NCI-H1930 (cell line): Measurements from ENCODE around the gene ZSCAN5A.
A peak's percentile ranks its signal among the peaks of the same experiment; 100 is the strongest.
"Not testable (repeated sequence)": the region's sequence is repeated elsewhere in the genome, so short reads cannot be mapped to it uniquely, and the experiment has no call there.

ENCODE experiments used
- DNase-seq, 2 experiments: peaks; one replicate each; lab custom pipeline; 2025; lab: John Stamatoyannopoulos, UW

The ZSCAN5A gene

DNA sequence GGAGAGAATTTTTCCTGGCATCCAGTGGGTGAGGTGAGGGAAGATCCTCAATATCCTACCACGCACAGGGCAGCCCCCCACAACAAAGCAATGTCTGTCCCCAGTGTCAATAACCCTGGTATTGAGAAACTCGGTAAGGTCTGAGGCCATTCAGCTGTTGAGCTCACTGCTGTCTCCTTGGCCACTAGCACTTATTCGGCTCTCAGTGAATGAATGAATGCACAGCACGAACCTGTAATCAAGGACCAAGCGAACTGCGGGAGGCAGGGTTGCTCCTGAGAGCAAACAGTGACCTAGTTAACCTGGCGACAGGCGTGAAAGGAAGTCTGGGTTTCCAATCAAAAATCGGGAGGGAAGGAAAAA lies 640 bp downstream of the ZSCAN5A start:
- no peak for DNase-seq

DNA sequence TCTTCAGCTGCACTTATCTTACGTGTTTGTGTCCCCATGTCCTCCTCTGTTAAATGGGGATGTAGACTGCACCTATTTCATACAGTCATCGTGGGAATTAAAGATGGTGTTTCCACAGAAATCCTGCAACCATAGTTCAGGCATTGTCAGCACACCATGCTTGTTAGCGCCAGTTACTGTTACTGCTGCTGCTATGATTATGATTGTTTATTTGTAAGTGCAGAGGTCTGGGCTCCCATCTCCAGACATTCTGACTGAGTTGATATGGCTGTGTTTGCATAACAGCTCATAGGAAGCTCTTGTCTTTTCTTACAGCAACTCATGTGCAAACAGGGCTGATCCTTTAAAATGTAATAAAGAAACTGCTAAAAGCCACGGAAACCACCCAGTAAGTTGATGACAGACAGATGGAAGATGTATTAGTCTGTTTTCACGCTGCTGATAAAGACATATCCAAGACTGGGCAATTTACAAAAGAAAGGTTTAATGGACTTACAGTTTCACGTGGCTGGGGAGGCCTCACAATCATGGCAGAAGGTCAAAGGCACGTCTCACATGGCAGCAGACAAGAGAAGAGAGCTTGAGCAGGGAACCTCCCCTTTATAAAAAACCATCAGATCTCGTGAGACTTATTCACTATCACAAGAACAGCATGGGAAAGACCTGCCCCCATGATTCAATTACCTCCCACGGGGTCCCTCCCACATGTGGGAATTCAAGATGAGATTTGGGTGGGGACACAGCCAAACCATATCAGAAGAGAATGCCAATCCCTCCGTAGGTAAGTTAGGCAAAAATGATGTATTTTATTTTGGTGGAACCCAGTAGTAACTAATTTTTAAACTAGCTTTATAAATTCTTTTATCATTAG lies 1.6 kb downstream of the ZSCAN5A start:
- DNase-seq: no peak

DNA sequence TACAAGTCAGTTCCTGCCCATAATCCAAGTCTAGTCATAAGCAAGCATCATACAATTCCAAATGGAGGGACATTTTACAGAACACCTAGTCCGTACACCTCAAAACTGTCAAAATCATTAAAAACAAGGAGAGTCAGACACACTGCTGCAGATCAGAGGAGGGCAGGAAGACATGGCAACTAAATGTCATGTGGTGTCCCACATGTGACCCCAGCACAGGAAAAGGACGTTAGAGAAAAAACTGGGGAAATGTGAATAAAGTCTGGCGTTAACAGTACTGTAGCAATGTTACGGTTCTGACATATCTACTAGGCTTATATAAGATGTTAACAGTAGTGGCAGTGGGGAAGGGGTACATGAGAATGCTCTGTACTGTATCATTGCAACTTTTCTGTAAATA lies 2.3 kb downstream of the ZSCAN5A start:
- DNase-seq: no peak

DNA sequence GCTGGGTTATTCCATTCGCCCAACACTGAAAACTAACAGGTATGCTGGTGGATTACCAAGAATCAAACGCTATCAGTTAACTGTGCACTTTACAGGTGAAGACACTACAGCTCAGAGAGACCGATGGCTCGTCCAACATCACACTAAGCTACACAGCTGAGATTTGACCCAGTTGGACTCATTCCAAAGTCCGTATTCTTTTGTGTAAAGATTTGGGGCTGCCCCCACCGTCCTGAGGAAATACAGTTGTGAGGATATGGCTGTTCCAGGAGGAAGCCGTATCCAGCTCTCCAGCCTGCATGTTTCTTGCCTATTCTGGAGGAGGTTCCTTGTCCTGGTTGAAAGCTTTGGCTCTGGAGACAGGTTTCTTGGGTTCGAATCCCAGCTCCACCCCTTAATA lies 4.2 kb downstream of the ZSCAN5A start:
- no peak for DNase-seq

DNA sequence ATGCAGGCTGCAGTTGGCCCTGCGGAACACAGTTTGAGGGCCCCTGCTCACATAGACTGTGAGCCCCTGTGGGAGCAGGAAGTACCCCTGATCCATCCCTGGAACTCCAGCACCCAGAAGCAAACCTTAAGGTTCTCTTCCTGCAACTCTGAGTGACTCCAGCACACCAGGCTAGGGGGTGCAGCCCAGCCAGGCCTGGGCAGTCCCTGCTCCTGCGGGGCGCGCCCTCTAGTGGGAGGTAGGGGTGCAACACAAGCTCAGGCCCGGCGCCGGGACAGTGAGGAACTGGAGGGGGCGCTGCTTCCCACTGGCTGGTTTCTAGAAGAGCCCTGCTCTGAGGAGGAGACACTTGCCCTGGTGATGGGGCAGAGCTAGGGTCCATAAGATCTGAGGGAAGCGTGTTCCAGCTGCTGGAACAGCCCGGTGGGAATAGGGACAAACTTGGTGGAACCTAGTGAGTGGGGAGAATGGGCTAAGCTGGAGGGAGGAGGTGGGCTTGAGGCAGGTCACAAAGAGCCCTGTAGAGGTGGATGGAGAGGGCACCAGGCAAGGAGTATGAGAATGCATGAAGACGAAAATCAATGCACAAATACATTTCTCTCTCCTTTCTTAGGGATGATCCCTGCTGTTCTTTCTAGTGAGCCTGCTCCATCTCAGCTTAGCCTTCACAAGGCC lies 5.0 kb downstream of the ZSCAN5A start:
- peak; percentile 47 to 63 for DNase-seq

DNA sequence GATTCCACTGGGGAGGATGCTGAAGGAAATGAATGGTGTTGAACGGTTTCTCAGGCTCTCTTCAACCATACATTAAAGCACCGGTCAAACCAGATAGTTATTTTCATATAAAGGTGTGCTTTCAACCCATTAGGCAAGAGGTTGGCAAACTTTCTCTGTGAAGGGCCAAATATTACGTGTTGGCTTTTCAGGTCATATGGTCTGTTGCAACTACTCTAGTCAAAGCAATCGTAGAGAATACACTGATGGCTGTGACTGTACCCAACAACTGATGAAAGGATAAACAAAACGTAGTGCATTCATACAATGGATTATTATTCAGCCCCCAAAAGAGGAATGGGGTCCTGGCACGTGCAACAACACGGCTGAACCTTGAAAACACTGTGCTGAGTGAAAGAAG lies 5.8 kb downstream of the ZSCAN5A start:
- no peak for DNase-seq

DNA sequence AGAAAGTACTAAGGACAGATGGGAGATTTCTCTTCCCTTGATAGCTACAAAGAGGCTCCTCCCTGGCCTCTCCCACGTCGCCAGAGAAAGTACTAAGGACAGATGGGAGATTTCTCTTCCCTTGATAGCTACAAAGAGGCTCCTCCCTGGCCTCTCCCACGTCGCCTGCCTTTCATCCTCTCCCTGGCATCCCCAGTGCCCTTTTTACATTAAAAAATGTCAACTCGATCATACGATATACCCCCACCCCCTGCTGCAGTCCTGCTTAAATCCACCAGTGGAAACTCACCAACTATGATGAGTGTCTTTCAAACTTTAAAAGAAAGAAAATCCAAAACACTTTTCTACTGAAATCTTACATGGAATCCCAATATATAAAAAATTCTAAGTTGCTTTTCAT lies 7.6 kb downstream of the ZSCAN5A start:
- DNase-seq: not testable (repeated sequence)

DNA sequence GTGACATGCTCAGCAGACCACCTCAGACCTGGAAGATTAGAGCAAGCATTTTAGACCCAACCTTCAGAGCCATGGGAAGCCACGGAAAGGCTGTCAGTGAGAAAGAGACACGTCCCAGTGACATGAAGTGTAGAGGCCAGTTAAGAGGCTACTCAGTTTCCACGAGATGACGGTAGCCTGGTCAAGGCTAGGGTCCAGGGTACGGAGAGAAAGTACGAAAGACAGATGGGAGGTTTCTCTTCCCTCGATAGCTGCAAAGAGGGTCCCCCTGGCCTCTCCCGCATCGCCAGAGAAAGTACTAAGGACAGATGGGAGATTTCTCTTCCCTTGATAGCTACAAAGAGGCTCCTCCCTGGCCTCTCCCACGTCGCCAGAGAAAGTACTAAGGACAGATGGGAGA lies 8.6 kb downstream of the ZSCAN5A start:
- no peak for DNase-seq

DNA sequence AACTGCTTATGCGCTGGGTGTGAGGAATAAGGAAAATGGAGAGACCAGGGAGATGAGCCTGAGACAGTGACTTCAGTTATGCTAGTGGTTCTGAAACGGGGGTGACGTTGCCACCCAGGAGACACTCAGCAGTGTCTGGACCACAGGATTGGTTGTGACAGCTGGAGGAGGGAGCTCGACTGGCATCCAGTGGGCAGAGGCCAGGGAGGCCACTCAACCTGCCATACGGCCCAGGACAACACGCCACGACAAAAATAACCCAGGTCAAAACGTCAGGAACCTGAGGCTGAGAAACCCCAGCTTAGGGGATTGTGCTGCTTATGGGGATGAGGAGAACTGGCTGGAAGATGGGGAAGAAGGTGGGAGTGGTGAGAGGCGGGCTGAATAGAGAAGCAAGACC lies 10.4 kb downstream of the ZSCAN5A start:
- no peak for DNase-seq

DNA sequence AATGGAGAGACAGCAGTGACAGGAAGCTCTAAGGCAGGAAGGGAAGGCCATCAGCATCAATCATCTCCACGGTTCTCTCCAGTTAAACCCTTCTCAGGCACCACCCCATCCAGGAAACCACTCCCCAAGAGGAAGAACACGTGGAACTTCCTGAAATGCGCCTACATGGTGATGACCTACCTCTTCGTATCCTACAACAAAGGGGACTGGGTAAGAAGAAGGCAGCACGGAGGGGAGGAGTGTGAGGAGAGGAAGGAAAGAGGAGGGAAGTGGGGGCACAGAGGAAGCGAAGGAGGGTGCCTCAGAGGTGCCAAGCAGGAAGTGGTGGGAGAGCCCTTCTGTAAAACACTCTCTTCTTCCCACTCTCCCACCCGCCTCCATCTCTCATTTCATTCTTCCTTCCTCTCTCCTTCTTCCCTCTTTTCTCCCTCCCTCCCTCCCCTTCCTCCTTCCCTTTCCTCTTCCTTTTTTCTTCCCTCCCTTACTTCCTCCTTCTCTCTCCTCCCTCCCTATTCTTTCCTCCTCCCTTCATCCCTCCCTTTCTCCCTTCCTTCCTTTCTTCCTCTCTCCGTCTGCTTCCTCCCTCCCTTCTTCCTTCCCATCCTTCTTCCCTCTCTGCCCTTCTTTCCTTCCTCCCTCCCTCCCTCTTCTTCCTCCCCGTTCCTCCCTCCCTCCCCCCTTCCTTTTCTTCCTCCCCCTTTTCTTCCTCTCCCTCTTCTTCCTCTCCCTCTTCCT lies 12.6 kb downstream of the ZSCAN5A start:
- DNase-seq: no peak

DNA sequence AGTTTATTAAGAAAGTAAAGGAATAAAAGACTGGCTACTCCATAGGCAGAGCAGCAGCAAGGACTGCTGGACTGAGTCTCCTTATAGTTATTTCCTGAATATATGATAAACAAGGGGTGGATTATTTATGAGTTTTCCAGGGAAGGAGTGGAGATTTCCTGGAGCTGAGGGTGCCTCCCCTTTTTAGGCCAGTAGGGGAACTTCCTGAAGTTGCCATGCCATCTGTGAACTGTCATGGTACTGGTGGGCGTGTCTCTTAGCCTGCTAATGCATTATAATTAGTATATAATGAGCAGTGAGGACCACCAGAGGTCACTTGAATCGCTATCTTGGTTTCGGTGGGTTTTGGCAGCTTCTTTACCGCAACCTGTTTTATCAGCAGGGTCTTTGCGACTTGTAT lies 13.5 kb downstream of the ZSCAN5A start:
- no peak for DNase-seq

DNA sequence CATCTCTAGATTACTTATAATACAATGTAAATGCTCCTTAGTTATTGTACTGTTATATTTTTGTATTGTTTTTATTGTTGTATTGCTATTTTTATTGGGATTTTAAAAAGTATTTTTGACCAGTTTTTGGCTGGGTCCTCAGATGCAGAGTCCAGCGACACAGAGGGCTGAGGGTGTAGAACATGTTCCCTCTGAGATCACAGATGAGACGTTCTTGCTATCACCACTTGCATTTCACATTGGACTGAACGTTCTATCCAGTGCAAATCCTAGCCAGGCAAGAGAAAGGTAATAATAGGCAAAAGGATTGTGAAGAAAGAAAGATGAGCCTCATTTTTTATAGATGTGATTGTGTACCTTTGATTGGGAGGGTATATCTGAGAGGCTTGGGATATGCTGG lies 15.0 kb downstream of the ZSCAN5A start:
- DNase-seq: no peak

DNA sequence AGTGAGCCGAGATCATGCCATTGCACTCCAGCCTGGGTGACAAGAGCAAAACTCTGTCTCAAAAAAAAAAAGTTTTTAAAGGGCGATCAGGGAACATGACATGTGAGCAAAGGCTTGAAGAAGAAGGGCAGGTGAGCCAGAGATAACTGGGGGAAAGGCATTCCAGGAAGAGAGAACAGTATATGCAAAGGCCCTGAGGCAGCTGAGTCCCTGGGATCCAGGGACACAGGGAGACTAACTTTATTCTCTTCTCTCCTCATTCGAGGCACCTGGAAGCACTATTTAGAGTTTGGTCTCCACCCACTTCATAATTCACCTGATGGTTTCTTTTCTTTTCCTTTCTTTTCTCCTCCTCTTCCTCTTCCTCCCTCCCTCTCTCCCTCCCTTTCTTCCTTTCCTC lies 17.6 kb downstream of the ZSCAN5A start:
- no peak for DNase-seq

DNA sequence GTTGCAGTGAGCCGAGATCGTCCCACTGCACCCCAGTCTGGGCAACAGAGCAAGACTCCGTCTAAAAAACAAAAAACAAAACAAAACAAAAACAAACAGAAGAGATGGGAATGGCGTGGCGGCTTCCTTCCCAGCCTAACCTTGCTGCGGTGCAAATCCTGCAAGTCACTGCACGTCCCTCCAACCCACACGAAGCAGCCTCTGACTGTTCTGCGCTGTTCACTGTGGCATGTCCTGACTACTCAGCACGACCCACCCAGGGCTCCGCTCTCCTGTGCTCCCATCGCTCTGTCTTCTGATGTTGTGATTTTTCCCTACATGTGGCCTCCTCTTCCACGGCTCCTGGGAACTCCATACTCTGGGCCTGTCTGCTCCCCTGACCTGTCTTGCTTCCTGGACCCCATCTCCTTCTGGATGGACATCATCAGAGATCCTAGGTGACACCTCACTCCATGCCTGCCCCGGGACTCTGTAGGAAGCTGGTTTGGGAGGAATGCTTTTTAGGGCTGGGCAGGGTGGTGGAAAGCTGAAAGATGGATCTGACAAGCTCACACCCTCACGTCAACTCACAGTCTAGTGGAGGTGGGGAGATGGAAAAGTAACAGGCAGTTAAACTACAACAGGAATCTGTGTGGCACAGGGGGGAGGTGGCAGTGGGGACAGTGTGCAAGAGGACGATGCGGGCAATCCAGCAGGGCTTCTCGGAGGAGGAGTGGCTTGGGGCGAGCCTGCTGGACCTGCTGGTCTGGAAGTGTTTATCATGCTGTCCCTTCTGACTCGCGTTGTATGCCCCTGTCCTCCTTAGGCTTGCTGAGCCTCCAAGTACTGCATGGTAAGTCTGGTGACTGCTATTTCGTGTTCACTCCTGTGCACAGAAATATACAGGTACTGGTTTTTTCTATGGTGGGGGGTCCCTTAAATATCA lies 18.8 kb downstream of the ZSCAN5A start:
- DNase-seq: no peak

DNA sequence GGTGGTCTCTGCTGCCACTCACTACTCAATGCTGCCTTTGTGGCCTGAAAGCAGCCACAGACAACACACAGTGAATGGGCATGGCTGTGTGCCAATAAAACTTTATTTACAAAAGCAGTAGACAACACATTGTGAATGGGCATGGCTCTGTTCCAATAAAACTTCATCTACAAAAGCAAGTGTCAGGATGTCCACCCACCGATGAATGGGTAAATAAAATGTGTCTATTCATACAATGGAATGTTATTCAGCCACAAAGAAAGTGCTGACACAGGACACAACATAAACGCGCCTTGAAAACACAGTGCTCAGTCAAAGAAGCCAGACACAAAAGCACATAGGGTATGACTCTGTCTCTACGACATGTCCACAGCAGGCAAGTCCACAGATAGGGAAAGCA lies 20.1 kb downstream of the ZSCAN5A start:
- peak; percentile 44 to 54 for DNase-seq

DNA sequence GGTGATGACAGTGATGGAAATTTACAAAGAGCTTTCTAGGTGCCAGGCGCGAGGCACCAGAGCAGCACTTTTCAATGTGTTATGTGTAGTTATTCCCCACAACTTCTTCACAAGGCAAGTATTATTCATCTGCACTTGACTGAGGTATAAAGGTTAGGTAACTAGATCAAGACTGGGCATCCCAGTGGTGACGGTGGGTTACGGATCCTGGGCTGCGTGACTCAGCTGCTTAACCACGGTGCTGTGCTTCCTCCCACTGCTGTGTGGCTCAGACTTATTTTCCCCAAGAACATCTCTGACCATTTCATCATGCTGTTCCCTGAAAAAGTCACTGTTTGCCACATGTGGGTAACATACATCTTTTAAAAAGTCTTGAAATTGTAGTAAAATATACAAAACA lies 22.8 kb downstream of the ZSCAN5A start:
- DNase-seq: no peak

DNA sequence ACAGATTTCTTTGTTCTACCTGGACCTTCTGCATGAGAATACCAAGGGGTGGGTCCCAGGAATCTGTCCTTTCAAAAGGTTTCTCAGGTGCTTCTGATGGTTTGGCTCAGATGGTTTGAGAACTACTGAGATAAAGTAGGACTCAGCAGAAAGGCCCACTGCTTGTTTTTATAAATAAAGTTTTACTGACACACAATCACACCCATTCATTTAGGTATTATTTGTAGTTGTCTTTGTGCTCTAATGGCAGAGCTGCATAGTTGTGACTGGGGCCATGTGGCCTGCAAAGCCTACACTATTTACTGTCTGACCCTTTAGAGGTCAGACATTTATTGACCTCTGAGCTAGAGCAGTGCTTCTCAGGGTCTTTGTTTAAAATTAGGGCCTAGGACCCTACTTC lies 24.5 kb downstream of the ZSCAN5A start:
- no peak for DNase-seq

DNA sequence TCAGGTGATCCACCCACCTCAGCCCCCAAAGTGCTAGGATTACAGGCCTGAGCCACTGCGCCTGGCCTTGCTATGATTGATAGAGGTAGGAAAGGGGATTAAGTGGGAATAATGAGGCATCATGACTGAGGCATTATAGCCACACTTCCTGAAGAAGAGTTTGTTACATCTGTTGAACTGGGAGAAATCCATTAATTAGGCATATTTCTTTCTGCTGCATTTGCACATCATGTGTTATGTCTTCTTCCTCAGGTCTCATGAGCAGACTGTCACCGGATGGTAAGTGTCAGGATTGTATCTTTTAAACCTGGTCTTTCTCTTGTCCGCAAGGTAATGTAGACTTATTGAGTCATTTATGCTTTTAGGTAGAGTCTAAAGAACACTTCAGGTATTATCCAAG lies 29.9 kb downstream of the ZSCAN5A start:
- DNase-seq: no peak

DNA sequence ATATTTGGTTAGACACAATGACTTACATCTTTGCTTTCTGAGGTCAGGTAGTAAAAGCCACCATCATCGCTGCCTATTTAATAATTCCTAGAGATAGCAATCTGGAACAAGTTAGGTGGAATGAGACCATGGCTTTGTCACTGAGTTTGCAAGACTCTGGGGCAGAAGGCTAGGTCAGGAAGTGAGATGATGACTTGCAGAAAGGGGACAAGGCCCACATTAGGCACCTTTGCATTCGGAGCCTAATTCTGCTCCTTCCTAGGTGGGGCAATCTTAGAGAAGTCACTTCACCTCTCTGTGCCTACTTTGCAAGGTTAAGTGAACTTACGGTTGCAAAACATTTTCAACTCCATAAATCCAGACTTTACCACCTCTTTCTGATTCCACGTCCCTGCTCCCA lies 31.8 kb downstream of the ZSCAN5A start:
- no peak for DNase-seq

DNA sequence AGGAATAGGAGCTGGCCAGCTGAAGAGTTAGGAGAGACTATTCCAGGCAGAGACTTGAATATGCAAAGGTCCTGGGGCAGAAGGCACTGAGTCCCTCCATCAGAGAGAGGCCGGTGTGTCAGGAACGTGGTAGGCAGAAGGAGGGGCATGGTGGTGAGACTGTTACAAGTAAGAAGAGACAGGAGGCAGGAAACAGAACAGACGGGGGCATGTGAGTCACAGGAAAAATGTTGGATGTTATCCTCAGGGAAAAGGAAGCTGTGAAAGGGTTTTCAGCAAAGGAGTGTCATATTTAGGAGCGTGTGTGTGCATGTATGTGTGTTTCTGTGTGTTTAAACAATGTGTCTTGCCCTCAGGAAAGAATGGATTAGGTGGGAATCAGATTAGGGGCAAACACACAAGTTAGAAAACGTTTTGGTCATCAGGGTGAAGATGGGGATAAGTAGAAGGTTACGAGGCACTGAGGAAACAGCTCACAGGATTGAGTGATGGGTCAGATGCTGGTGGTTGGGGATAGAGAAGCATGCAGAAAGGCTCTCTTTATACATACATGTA lies 41.0 kb downstream of the ZSCAN5A start:
- DNase-seq: no peak

DNA sequence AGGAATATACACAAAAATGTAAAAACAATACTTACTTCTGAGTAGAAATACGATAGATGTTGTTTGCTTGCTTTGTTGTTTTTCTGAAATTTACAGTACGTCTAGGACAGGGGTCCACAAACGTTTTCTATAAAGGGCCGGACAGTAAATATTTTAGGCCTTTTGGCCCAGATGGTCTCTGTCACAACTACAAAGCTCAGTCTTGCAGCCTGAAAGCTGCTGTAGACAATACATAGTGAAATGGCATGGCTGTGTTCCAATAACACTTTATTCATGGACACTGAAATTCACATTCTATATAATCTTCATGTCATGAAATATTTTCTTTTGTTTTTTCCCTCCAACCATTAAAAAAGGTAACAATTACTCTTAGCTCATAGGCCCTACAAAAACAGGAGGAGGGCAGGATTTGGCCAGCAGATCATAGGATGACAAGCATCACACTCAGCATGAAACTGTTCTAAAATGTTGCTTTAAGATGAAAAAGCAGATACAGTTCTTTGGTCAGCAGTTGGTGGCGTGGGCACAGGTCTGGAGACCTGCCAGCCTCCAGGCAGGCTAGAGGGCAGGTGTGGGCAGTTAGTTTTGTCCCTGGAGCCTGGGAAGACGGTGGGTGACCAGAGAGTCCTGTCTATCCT lies 42.4 kb downstream of the ZSCAN5A start, which contains the start of gene EDDM13:
EDDM13 (plus strand) TSS at position 588 of the 638 bp plus-strand sequence. CDS start 87 bp downstream, outside the sequence.
- no peak for DNase-seq
